Coronary artery (tissue), 2 donors: ENCODE data around the gene COPB1.

ENCODE experiments used
- DNase-seq: peaks from one replicate; pipeline ENCODE4 v3.0.0-alpha.2; 2017; ENCODE audit warnings: low spot score
- H3K27ac ChIP-seq, 2 donors: fragments of 200-600 bp; sonication (generic); one replicate each; pipeline ENCODE4 v1.5.1; 2016 to 2019
- H3K4me3 ChIP-seq: fragments of 200-600 bp; sonication (generic); 2 replicates; pipeline ENCODE4 v1.5.1; 2016; ENCODE audit warnings: mild to moderate bottlenecking, moderate library complexity
- TF ChIP-seq, protein P1 (sequence below): fragments of 200-600 bp; sonication (generic); IDR thresholded peaks from one replicate; pipeline ENCODE4 v1.5.1; 2019; ENCODE audit warnings: antibody characterized with exemption

The COPB1 gene

DNA sequence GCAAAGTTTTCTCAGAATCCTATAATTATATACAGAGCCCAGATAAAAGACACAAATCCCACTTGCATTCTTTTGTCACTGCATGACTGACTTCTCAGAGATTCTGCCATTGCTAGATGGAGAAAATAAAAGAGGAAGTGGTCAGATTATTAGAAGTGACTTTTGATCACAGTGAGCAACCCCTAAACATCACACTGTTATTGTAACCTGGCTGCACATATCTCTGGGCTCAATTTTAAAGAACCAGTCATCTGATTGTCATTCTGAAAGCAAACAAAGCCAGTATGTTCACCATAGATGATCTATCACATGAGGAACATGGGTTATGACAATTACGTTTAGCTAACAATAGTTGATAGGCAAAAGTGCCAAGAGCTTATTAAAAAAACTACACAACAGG is 47.8 kb downstream of the COPB1 start:
- Histone ChIP-seq H3K4me3 (no peak overlapping the region), H3K27ac (no peak overlapping the region)
- no peak for DNase-seq
- TF ChIP-seq, protein P1, sequence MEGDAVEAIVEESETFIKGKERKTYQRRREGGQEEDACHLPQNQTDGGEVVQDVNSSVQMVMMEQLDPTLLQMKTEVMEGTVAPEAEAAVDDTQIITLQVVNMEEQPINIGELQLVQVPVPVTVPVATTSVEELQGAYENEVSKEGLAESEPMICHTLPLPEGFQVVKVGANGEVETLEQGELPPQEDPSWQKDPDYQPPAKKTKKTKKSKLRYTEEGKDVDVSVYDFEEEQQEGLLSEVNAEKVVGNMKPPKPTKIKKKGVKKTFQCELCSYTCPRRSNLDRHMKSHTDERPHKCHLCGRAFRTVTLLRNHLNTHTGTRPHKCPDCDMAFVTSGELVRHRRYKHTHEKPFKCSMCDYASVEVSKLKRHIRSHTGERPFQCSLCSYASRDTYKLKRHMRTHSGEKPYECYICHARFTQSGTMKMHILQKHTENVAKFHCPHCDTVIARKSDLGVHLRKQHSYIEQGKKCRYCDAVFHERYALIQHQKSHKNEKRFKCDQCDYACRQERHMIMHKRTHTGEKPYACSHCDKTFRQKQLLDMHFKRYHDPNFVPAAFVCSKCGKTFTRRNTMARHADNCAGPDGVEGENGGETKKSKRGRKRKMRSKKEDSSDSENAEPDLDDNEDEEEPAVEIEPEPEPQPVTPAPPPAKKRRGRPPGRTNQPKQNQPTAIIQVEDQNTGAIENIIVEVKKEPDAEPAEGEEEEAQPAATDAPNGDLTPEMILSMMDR = no peak

DNA sequence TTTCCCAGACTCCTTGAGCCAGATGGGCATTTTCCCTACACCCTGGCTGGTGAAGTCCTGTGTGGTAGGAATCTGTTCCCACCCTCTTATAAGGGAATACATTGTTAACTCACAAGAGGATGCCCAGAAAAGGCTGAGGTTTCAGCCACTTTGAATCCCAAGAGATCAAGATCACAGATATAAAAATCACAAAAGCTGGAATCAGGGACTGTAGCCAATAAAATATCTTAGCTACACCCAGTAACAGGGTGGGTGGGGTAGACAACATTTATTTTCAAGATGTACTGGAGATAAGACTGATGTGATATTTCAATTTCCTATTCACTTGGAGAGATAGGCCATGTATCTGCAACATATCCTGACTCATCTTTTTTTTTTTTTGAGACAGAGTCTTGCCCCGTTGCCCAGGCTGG is 50.3 kb downstream of the COPB1 start:
- H3K27ac ChIP-seq = peak overlapping the region in 1 of 2 donors; percentile 32
- TF ChIP-seq, protein P1 = no peak
- no peak overlapping the region for H3K4me3 ChIP-seq
- DNase-seq = no peak

DNA sequence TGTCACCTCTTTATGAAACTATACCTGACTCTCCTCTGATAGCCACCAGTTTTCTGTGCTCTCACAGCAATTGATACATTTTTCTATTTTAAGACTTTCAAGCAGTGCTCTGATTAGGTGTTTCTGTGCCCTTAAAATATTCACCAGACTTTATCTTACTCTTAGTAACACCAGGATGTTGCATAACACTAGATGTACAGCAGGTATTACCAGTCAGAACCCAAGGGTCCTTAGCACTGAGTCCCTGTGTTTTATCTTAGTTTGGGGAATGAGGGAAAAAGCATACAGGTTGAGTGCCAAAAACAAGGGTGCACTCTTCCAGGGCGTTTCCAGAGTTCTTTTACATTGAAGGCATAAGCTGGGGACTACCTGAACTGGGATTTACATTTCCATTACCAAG is 51.4 kb downstream of the COPB1 start:
- Histone ChIP-seq H3K4me3 (no peak overlapping the region), H3K27ac (no peak overlapping the region)
- no peak for DNase-seq
- TF ChIP-seq, protein P1 = no peak

DNA sequence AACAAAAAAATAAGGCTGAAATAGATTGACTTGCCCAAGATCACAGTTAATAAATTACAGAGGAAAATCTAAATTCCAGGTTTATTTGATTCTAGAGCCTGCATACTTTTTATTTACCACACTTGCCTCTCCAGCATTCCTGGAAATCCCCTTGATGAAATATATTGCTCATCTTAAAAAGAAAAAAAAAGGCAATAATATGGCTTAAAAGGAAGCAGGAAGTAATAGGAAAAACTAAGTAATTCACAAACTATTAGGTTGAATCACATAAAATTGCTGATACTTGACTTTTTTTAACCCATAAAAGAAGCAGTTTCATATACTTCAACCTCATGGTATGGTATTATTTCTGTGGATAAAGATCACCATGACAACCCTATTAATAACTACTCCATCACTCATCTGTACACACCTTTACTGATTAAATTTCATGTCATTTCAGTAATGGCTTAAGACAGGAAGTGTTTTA is 52.9 kb downstream of the COPB1 start:
- DNase-seq = no peak
- Histone ChIP-seq H3K4me3 (no peak overlapping the region), H3K27ac (no peak overlapping the region)
- TF ChIP-seq, protein P1 = no peak

DNA sequence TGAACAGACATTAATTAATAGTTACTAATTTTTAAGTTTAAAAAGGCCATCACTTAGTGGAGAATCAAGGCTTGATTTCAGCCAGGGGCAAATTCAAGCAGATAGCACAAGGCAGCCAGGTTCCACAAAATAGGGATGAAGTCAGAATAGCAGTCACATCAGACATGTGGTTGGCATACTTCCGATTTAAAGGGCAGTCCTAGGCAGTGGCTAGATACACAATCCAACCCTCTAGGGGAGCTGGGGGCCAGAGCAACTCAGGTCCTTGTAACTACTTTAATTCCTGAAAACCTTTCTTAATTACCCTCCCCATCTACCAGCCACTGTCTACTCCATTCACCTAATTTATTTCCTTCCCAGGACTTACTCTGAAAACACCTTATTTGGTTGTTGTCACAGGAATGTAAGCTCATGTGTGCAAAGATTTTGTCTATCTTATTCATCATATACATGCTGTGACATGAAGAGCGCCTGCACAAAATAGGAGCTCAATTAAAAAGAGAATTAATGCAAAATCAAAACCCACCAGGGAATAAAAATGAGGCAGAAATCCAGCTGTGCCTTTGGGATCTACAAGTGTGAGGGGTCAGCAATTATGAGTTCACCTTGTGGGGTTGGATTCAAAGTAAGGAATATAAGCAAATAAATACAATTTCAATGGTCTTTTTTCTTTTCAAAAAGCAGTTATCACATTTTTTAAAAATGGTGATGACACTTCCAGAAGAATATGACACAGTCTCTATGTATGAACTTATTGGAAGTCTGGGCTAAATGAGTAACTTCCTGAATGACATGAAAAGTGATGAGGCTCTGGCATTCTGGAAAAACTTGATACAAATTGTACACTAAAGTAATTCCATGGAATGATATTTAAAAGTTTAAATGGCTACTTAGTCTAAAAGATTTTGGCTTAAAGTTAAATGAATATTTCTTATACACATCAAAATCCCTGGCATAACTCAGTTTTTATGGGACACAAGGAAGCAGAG is 53.8 kb downstream of the COPB1 start:
- no peak overlapping the region for H3K4me3 ChIP-seq
- TF ChIP-seq, protein P1 = no peak
- H3K27ac ChIP-seq = no peak overlapping the region
- DNase-seq = no peak

DNA sequence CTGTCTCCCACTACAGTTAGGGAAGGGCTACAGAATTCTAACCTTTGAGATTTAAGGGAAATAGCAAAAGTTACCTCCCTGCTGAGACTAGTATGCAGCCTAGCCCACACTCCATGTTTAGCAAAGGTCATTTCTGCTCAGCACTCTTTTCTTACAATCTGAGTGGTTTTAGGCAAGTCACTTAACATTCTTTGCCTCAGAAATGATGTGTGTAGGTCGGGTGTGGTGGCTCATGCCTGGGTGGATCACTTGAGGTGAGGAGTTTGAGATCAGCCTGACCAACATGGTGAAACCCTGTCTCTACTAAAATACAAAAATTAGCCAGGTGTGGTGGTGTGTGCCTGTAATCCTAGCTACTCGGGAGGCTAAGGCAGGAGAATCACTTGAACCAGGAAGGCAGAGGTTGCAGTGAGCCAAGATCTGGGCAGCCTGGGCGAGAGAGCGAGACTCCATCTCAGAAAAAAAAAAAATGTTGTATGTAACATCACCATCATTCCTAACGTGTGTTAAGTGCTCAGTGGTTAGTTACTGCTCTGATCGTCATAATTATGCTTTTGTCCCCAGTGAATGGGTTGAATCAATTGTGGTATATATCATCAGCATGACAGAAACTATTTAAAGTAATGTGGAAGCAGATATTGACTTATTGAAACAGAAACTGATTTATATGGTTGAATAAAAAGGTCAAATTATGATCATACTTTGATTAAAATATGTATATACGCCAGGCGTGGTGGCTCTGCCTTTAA is 55.0 kb downstream of the COPB1 start:
- no peak overlapping the region for H3K27ac ChIP-seq
- no peak overlapping the region for H3K4me3 ChIP-seq
- TF ChIP-seq, protein P1 = no peak
- DNase-seq = no peak
